ENCODE results near the gene HBEGF. TPM values are rescaled to one million over a fixed set of nuclear protein-coding genes. Genes with fewer than 3 reads are reported as not detected.

The HBEGF gene
- total and polyA plus RNA-seq, 2 donors (not counting 1 experiment from before 2014, with no cell fraction given) = 0.89 to 2.4 TPM

- H3K27me3 Mint-ChIP-seq = no peaks in the 10 kb centered on the region
- Histone ChIP-seq H3K9me3 (ENCODE audit: control extremely low read depth in 1 of 3, control insufficient read depth in 2 of 3, insufficient read depth in 1 of 3, low read length in 2 of 3) (no peaks in the 10 kb centered on the region), H3K9ac (ENCODE audit: low read length) (no peak overlapping the region), H3K4me1 (ENCODE audit: control insufficient read depth in 2 of 2, insufficient read depth in 2 of 2, low read length in 2 of 2) (peaks cover 14 to 15% of the 10 kb centered on the region in 2 donors), H3K27me3 (replicated peaks in 1 of 4; ENCODE audit: control extremely low read depth in 1 of 4, control insufficient read depth in 3 of 4, insufficient read depth in 4 of 4, low read length in 3 of 4) (no peaks in the 10 kb centered on the region), H3K79me2 (ENCODE audit: control insufficient read depth, insufficient read depth, low read length) (peaks cover 70% of the 10 kb centered on the region), H2AFZ (ENCODE audit: insufficient read depth, low read depth, low read length, poor library complexity, severe bottlenecking) (no peak overlapping the region), H3K4me2 (replicated peaks; ENCODE audit: low read depth, low read length, poor library complexity, severe bottlenecking) (no peak overlapping the region), H4K20me1 (ENCODE audit: control insufficient read depth, insufficient read depth, low read length, poor library complexity, severe bottlenecking) (no peaks in the 10 kb centered on the region), H3K36me3 (replicated peaks in 1 of 2; ENCODE audit: control extremely low read depth in 1 of 2, control insufficient read depth in 1 of 2, extremely low read depth in 1 of 2, insufficient read depth in 2 of 2, low read length in 1 of 2) (peaks cover 0 to 1% of the 10 kb centered on the region in 2 experiments), H3K27ac (ENCODE audit: low read length in 2 of 2) (no peak overlapping the region), H3K4me3 (ENCODE audit: control extremely low read depth in 1 of 5, extremely low read depth in 1 of 5, insufficient read depth in 1 of 5, low read depth in 2 of 5, low read length in 4 of 5) (no peak overlapping the region)
- 100% methylated on average over 1 of the region's 7 CpGs for WGBS (ENCODE audit: insufficient coverage)
- ATAC-seq (ENCODE audit: low read depth) (no peak), DNase-seq (no peak)
- H3K9me3 Mint-ChIP-seq (ENCODE audit: insufficient read depth) = no peaks in the 10 kb centered on the region
- H3K4me1 Mint-ChIP-seq = peaks cover 21% of the 10 kb centered on the region
- no peak overlapping the region for H3K4me3 Mint-ChIP-seq
- CTCF ChIA-PET = interaction anchor here (2.1 kb wide), 1 partner anchor 15 kb away, joined by 5 read pairs; the partner anchor contains the start of gene PFDN1
- POLR2A ChIA-PET = interaction anchor here (0.6 kb wide), 1 partner anchor 9 kb away, joined by 5 read pairs; no protein-coding TSS in a partner anchor
- intact Hi-C loops (cut with micrococcal nuclease) = no loop called here
- TF ChIP-seq CTCF (IDR thresholded peaks at IDR 0.05) (no peak), EZH2 (IDR thresholded peaks at IDR 0.05; ENCODE audit: borderline replicate concordance, insufficient read depth, low read depth, low read length, poor library complexity, severe bottlenecking) (no peak)
- H3K27ac Mint-ChIP-seq = no peak overlapping the region
Measured at GRCh38 chr5:140287801-140288521, 58.4 kb downstream of the HBEGF start.

- H3K27me3 ChIP-seq (replicated peaks in 1 of 4; ENCODE audit: control extremely low read depth in 1 of 4, control insufficient read depth in 3 of 4, insufficient read depth in 4 of 4, low read length in 3 of 4) = no peaks in the 10 kb centered on the region
- H3K9me3 ChIP-seq (ENCODE audit: control extremely low read depth in 1 of 3, control insufficient read depth in 2 of 3, insufficient read depth in 1 of 3, low read length in 2 of 3) = no peaks in the 10 kb centered on the region
Measured at GRCh38 chr5:140286424-140286823, 60.0 kb downstream of the HBEGF start.

More at GRCh38 chr5:140286424-140286823, 60.0 kb downstream of the HBEGF start:
- peaks cover 27% of the 10 kb centered on the region for H3K4me1 Mint-ChIP-seq
- H2AFZ ChIP-seq (ENCODE audit: insufficient read depth, low read depth, low read length, poor library complexity, severe bottlenecking) = no peak overlapping the region
- H3K79me2 ChIP-seq (ENCODE audit: control insufficient read depth, insufficient read depth, low read length) = peaks cover 61% of the 10 kb centered on the region
- H3K27ac ChIP-seq (ENCODE audit: low read length in 2 of 2) = no peak overlapping the region
- no peak for TF ChIP-seq EZH2 (IDR thresholded peaks at IDR 0.05; ENCODE audit: borderline replicate concordance, insufficient read depth, low read depth, low read length, poor library complexity, severe bottlenecking)
- no peak for TF ChIP-seq CTCF (IDR thresholded peaks at IDR 0.05)
- H3K4me3 Mint-ChIP-seq = no peak overlapping the region
- DNase-seq = no peak
- peaks cover 15 to 19% of the 10 kb centered on the region in 2 donors for H3K4me1 ChIP-seq (ENCODE audit: control insufficient read depth in 2 of 2, insufficient read depth in 2 of 2, low read length in 2 of 2)
- intact Hi-C loops (cut with micrococcal nuclease) = no loop called here
- CTCF ChIA-PET = interaction anchor here (2.1 kb wide), 1 partner anchor 17 kb away, joined by 5 read pairs; the partner anchor contains the start of gene PFDN1
- WGBS (ENCODE audit: insufficient coverage) = no CpG with 5 or more reads among the region's 5 CpGs
- no peaks in the 10 kb centered on the region for H3K9me3 Mint-ChIP-seq (ENCODE audit: insufficient read depth)
- no peak overlapping the region for H3K27ac Mint-ChIP-seq
- ATAC-seq (ENCODE audit: low read depth) = no peak
- H3K27me3 Mint-ChIP-seq = no peaks in the 10 kb centered on the region
- H3K36me3 ChIP-seq (replicated peaks in 1 of 2; ENCODE audit: control extremely low read depth in 1 of 2, control insufficient read depth in 1 of 2, extremely low read depth in 1 of 2, insufficient read depth in 2 of 2, low read length in 1 of 2) = no peaks in the 10 kb centered on the region
- POLR2A ChIA-PET = interaction anchor here (0.9 kb wide), 1 partner anchor 16 kb away, joined by 7 read pairs; no protein-coding TSS in a partner anchor
- H3K9ac ChIP-seq (ENCODE audit: low read length) = no peak overlapping the region
- no peak overlapping the region for H3K4me2 ChIP-seq (replicated peaks; ENCODE audit: low read depth, low read length, poor library complexity, severe bottlenecking)
- no peaks in the 10 kb centered on the region for H4K20me1 ChIP-seq (ENCODE audit: control insufficient read depth, insufficient read depth, low read length, poor library complexity, severe bottlenecking)
- H3K4me3 ChIP-seq (ENCODE audit: control extremely low read depth in 1 of 5, extremely low read depth in 1 of 5, insufficient read depth in 1 of 5, low read depth in 2 of 5, low read length in 4 of 5) = no peak overlapping the region

Data from B cell (primary cell).